RCC 7860 (cell line): ENCODE results near the gene HOXA9.

Experiments
- DNase-seq: peaks from one replicate; pipeline ENCODE4 v3.0.0-alpha.2; 2015; ENCODE audit warnings: low spot score
- FAIRE-seq: peaks from 2 replicates; lab custom pipeline; 2012; peaks lifted over from hg19 to GRCh38; lab: Jason Lieb, UNC

Gene HOXA9

GRCh38 chr7:27177795-27178320, 12.5 kb upstream of the HOXA9 start:
- DNase-seq (no peak), FAIRE-seq (no peak)

- DNase-seq (no peak), FAIRE-seq (no peak)
Observed at GRCh38 chr7:27176962-27177794, 11.8 kb upstream of the HOXA9 start.

GRCh38 chr7:27176524-27176845, 11.1 kb upstream of the HOXA9 start:
- DNase-seq (peak; percentile 29), FAIRE-seq (peak; percentile 27)

GRCh38 chr7:27175626-27176523, 10.5 kb upstream of the HOXA9 start:
- FAIRE-seq = no peak
- no peak for DNase-seq

- peak; percentile 71 for DNase-seq
- no peak for FAIRE-seq
Observed at GRCh38 chr7:27174874-27175625, 9.7 kb upstream of the HOXA9 start.

- DNase-seq (peak; percentile 50), FAIRE-seq (no peak)
Observed at GRCh38 chr7:27173956-27174873, 8.9 kb upstream of the HOXA9 start, which contains the start of gene HOXA10. HOXA10 (minus strand) TSS chr7:27174320; CDS start chr7:27174306, 14 bp downstream.

- FAIRE-seq (no peak), DNase-seq (no peak)
Observed at GRCh38 chr7:27173511-27173955, 8.2 kb upstream of the HOXA9 start.

- FAIRE-seq (no peak), DNase-seq (peak; percentile 57)
Observed at GRCh38 chr7:27172823-27173510, 7.6 kb upstream of the HOXA9 start.

GRCh38 chr7:27172315-27172774, 7.0 kb upstream of the HOXA9 start:
- FAIRE-seq = no peak
- peak; percentile 41 for DNase-seq

GRCh38 chr7:27171637-27172314, 6.4 kb upstream of the HOXA9 start:
- DNase-seq (peak; percentile 51), FAIRE-seq (no peak)

GRCh38 chr7:27171325-27171636, 5.9 kb upstream of the HOXA9 start:
- no peak for FAIRE-seq

GRCh38 chr7:27170426-27171324, 5.3 kb upstream of the HOXA9 start:
- DNase-seq = peak; percentile 17
- FAIRE-seq = peak; percentile 77

More at GRCh38 chr7:27171325-27171636, 5.9 kb upstream of the HOXA9 start:
- DNase-seq = peak; percentile 61

GRCh38 chr7:27169658-27170425, 4.5 kb upstream of the HOXA9 start:
- FAIRE-seq (no peak), DNase-seq (peak; percentile 80)

GRCh38 chr7:27168265-27168947, 3.1 kb upstream of the HOXA9 start:
- DNase-seq (peak; percentile 72), FAIRE-seq (no peak)

GRCh38 chr7:27167916-27168264, 2.6 kb upstream of the HOXA9 start:
- no peak for FAIRE-seq
- DNase-seq = peak; percentile 60
